ENCODE data around the gene SHROOM2.

- TF ChIP-seq CTCF (IDR thresholded peaks at IDR 0.05) = no peak
- no peak for TF ChIP-seq POLR2A (IDR thresholded peaks at IDR 0.05)
Observed at GRCh38 chrX:9955506-9955905, 169.3 kb downstream of the SHROOM2 start.
